Aorta (tissue), 5 donors: ENCODE results near the gene SEPTIN8. TPM values are rescaled to one million over a fixed set of nuclear protein-coding genes. Genes with fewer than 3 reads are reported as not detected.

ENCODE experiments used
- ATAC-seq: fragments of 200-7000 bp; cut with Tn5 transposase; one replicate; pipeline ENCODE4 v1.9.1; 2022; ENCODE audit warnings: moderate library complexity; ENCODE audit not compliant: low FRiP score
- DNase-seq, 2 donors: peaks; one replicate each; pipeline ENCODE4 v3.0.0-alpha.2; 2020
- H3K27ac ChIP-seq, 2 donors: one replicate each; pipeline ENCODE4 v1.5.1; 2013; ENCODE audit warnings: low read length in 2 of 2, mild to moderate bottlenecking in 2 of 2, moderate library complexity in 2 of 2, control low read depth in 1 of 2, inconsistent platforms in 1 of 2, low read depth in 1 of 2
- H3K27me3 ChIP-seq, 2 donors: one replicate each; pipeline ENCODE4 v1.6.1; 2013; ENCODE audit warnings: control low read depth in 1 of 2, low read length in 1 of 2, mild to moderate bottlenecking in 1 of 2, moderate library complexity in 1 of 2; ENCODE audit not compliant: insufficient read depth in 2 of 2, control insufficient read depth in 1 of 2
- H3K36me3 ChIP-seq, 2 donors: one replicate each; pipeline ENCODE4 v1.6.1; 2013; ENCODE audit warnings: control low read depth in 1 of 2, low read length in 1 of 2, mild to moderate bottlenecking in 1 of 2; ENCODE audit not compliant: insufficient read depth in 2 of 2, control insufficient read depth in 1 of 2
- H3K4me1 ChIP-seq, 2 donors: one replicate each; pipeline ENCODE4 v1.6.1; 2013; ENCODE audit warnings: low read length in 2 of 2, control low read depth in 1 of 2, mild to moderate bottlenecking in 1 of 2, moderate library complexity in 1 of 2; ENCODE audit not compliant: insufficient read depth in 2 of 2, control insufficient read depth in 1 of 2
- H3K4me3 ChIP-seq, 2 donors: one replicate each; pipeline ENCODE4 v1.5.1; 2013; ENCODE audit warnings: low read length in 2 of 2, control low read depth in 1 of 2, mild to moderate bottlenecking in 1 of 2
- H3K9me3 ChIP-seq: one replicate; pipeline ENCODE4 v1.6.1; 2013; ENCODE audit warnings: mild to moderate bottlenecking, low read length; ENCODE audit not compliant: control insufficient read depth
- WGBS, 2 donors: extraction: QIAGEN DNeasy Blood & Tissue Kit; methylation state at CpG; one replicate each; pipeline ENCODE4 v1.1.7; 2013; 5-methylcytosine and 5-hydroxymethylcytosine counted together
- intact Hi-C, 2 donors: fragments of 100-400 bp; cut with DNase I; formaldehyde crosslinking; loops; one replicate each; pipeline versions ENCODE4 v1.14.2 to v1.15.0; 2022
- polyA plus RNA-seq, 2 donors: library from polyadenylated mRNA; stranded (reverse); fragments of 200-250 nt; gene quantifications; one replicate each; pipeline ENCODE4 v1.2.3, GENCODE V29; 2013
- total RNA-seq, 2 donors: library from RNA; stranded (reverse); fragmentation: NEBNext Ultra II Directional; extraction: Animal tissue kit (Norgen Biotek cat#: 25700); gene quantifications; one replicate each; pipeline ENCODE4 v1.2.1, GENCODE V29; 2021
- donor health status: healthy with polysubstance abuse.
- donor health status: Bipolar disorder and iron deficiency.
- donor health status: DM: no; HTN: no; CAD: no.
- donor health status: DM: no; HTN: no; CAD: no.
- donor health status: DM: yes; HTN: yes; CAD: no.

SEPTIN8 gene
- total and polyA plus RNA-seq, 4 donors, result 48.6 to 103 (median 57.5) TPM

DNA sequence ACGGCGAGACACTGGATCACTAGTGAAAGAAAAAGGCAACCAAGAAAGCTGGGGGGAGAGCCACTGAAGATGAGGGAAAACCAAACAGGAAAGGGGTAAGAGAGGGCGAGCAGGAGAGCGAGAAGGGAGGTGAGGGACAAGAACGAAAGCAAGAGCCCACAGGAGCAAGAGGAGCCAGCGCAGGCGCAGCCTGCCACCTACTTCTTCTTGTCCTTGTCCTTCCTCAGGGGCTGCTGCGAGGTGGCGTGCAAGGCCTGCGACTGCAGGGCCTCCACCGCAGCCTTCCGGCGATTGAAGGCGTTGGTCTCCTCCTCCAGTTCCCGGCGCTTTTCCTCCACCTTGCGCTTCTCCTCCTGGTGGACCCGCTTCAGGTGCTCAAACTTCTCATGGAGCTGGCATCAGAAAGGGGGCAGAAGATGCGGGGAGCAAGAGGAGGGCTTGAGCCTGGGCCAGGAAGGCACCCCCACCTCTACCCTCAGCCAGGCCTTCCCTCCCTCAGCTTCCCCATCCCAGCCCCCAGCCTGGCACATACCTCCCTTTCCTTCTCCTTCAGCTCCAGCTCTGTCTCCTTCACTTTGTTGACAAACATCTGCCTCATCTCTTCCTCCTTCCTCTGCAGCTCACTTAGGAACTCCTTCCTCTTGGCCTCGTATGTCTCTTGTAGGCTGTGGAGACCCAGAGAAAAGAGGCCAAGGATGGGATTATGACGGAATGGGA lies 16.3 kb downstream of the SEPTIN8 start:
- no peak for ATAC-seq
- H3K4me3 ChIP-seq, result no peak overlapping the region
- H3K36me3 ChIP-seq, result peaks cover 0 to 8% of the 10 kb centered on the region in 2 donors
- H3K9me3 ChIP-seq, result no peaks in the 10 kb centered on the region
- no peak overlapping the region for H3K27ac ChIP-seq
- H3K4me1 ChIP-seq, result no peaks in the 10 kb centered on the region
- 93 to 95% methylated on average over 21 of the region's 21 CpGs for WGBS, 2 donors
- no peak for DNase-seq
- intact Hi-C loops, result no loop called here
- no peaks in the 10 kb centered on the region for H3K27me3 ChIP-seq

DNA sequence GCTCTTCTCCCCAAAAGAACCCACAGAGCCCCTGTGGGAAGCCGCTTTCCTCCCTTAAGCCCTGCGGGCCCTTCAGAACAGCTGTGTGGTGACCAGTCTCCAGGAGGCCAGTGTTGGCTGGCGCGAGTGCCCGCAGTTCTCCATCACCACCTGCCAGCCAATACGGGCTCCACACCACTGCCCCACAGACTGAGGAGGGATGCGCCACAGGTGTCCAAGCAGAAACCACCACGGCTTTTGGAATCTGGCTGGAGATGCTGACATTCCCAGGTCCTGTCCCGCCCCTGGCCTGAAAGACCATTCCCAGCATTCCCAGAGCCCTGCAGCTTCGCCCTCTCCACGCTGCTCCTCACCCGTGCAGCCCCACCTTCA lies 17.0 kb downstream of the SEPTIN8 start:
- Histone ChIP-seq H3K9me3 (no peaks in the 10 kb centered on the region), H3K4me3 (no peak overlapping the region), H3K36me3 (peaks cover 0 to 8% of the 10 kb centered on the region in 2 donors), H3K27ac (no peak overlapping the region), H3K4me1 (no peaks in the 10 kb centered on the region), H3K27me3 (no peaks in the 10 kb centered on the region)
- ATAC-seq (no peak), DNase-seq (peak in 1 of 2 donors; percentile 35)
- WGBS, 2 donors, result 92 to 93% methylated on average over 12 of the region's 12 CpGs
- intact Hi-C loops, result no loop called here

DNA sequence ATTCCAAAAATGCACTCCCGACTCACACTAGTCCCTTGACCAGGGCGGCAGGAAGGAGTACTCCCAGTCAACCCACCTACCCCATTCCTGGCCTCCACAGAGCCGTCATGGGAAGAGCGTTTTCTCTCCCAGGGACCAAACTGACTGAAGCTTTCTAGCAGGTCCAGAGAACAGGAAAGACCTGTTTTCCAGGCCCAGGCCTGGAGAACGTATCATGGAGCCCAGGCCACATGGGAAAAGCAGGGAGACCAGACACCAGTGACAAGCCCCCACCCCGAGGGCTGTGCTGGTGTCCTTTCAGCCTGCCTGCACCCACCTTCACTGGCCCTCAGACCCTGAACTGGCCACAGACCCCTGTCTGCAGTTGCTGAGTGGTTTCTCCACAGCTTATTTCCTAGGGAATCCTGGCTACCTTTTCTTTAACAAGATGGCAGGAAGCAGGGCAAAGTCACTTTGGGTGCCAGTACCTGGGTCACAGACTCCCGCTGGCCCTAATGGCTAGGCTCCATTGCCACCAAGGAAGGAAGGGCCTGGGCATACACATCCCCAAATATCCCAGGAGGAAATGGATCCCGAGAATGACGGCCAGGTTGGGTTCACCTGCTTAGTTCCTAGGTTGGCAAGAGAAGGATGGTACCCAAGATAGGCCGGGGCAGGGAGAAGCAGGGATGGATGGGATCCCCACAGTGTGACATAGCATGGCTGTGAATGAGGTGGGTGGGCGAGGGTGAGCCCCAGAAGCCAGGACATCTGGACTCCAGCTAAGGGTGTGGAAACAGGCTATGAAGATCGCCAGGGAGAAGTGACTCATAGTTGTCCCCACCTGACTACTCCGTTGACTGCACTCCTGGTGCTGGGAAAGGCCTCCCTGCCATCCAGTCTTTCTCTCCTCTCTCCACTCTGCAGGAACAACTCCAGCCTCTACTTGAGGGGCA lies 17.7 kb downstream of the SEPTIN8 start:
- 87 to 90% methylated on average over 13 of the region's 13 CpGs for WGBS, 2 donors
- DNase-seq (no peak), ATAC-seq (no peak)
- H3K9me3 ChIP-seq, result no peaks in the 10 kb centered on the region
- H3K4me3 ChIP-seq, result no peak overlapping the region
- peaks cover 0 to 6% of the 10 kb centered on the region in 2 donors for H3K36me3 ChIP-seq
- no peak overlapping the region for H3K27ac ChIP-seq
- intact Hi-C loops, result no loop called here
- no peaks in the 10 kb centered on the region for H3K27me3 ChIP-seq
- H3K4me1 ChIP-seq, result no peaks in the 10 kb centered on the region

DNA sequence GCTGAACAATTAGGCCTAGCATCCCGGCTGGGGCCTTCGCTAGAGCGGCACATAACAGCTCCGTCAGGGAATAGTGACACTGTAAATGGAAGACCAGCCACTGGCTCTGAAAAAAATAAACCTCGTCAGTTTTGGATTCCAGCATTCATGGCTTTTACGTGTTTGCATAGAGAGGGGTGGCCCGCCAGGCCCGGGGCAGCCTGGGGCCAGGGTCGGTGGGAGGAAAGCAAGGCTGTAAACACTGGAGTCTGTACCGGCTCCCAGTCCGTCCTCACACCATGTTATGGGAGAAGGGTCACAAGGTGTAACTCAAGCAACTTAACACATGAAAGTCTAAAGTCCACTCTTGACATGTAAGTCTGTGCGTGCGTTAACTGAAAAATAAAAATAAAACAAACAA lies 18.6 kb downstream of the SEPTIN8 start:
- H3K4me1 ChIP-seq, result no peaks in the 10 kb centered on the region
- intact Hi-C loops, result no loop called here
- no peak for DNase-seq
- no peaks in the 10 kb centered on the region for H3K27me3 ChIP-seq
- 84 to 86% methylated on average over 13 of the region's 13 CpGs for WGBS, 2 donors
- H3K36me3 ChIP-seq, result peaks cover 0 to 3% of the 10 kb centered on the region in 2 donors
- H3K4me3 ChIP-seq, result no peak overlapping the region
- no peak for ATAC-seq
- no peaks in the 10 kb centered on the region for H3K9me3 ChIP-seq
- H3K27ac ChIP-seq, result no peak overlapping the region

DNA sequence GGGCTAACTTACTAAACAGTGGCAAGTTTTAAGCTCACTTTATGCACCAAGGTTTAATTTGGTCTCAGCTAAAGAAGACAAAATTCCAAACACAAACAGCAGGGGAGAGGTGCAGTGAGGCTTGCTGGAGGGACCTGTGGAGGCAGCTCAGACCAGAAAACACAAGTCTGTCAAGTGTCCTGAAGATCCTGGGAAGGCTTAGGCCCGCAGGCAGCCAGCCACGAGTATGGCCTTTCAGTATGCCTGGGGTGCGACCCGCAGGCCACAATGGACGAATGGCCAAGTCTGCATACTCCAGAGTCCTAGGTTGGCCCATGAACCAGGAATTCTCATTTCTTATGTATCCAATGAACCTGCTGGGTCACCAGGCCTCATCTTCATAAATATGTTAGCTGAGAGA lies 20.5 kb downstream of the SEPTIN8 start:
- Histone ChIP-seq H3K9me3 (no peaks in the 10 kb centered on the region), H3K4me3 (no peak overlapping the region), H3K4me1 (no peaks in the 10 kb centered on the region), H3K27ac (no peak overlapping the region), H3K36me3 (peaks cover 0 to 2% of the 10 kb centered on the region in 2 donors), H3K27me3 (no peaks in the 10 kb centered on the region)
- intact Hi-C loops, result no loop called here
- ATAC-seq (no peak), DNase-seq (no peak)
- 82 to 87% methylated on average over 5 of the region's 5 CpGs for WGBS, 2 donors

DNA sequence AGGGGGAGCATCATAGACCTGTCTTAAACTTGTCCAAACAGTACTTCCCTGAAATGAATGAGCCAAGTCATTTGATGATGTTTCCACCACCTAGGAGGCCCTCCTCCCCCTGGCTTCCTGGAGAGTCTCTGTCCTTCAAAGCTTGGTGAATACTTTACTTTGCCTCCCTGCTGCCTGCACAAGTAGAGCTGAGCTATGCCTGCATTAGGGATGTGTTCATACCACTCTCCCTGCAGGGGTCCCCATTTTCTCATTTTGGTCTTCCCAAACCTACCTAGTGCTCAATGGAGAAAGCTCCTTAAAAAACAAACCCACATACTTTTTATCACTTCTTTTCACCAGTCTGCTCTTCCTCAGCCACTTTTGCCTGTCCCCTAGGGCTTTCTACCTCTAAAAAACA lies 22.1 kb downstream of the SEPTIN8 start:
- H3K4me3 ChIP-seq, result no peak overlapping the region
- H3K4me1 ChIP-seq, result no peaks in the 10 kb centered on the region
- DNase-seq, result no peak
- no peaks in the 10 kb centered on the region for H3K9me3 ChIP-seq
- no peaks in the 10 kb centered on the region for H3K27me3 ChIP-seq
- no peak overlapping the region for H3K27ac ChIP-seq
- intact Hi-C loops, result loop anchor here (2.0 to 5.0 kb wide), 2 partner anchors 66 to 67 kb away; no protein-coding TSS in a partner anchor
- no peak for ATAC-seq
- no peaks in the 10 kb centered on the region for H3K36me3 ChIP-seq

DNA sequence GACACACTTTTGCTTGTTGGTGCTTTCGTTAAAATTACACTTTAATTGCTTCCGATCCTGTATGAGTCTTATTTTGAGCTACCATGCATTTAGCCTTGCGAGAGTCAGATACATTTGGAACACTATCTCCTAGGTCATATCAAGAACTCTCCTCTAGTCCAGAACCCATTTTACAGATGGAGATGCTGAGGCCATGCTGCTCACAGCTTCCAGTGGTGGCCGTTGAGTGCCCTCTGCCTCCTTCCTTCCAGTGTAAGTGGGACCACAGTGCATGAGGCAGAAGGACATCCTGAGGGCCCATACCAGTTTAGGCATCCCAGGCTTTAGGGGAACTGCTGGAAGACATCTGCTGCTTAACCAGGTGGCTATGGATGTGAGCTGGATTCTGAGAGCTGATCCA lies 22.9 kb downstream of the SEPTIN8 start:
- H3K9me3 ChIP-seq, result no peaks in the 10 kb centered on the region
- no peak for DNase-seq
- no peaks in the 10 kb centered on the region for H3K27me3 ChIP-seq
- intact Hi-C loops, result loop anchor here (2.0 to 5.0 kb wide), 2 partner anchors 67 to 68 kb away; no protein-coding TSS in a partner anchor
- no peak overlapping the region for H3K27ac ChIP-seq
- H3K4me3 ChIP-seq, result no peak overlapping the region
- no peak for ATAC-seq
- WGBS, 2 donors, result 93% methylated on average over 4 of the region's 4 CpGs
- no peaks in the 10 kb centered on the region for H3K4me1 ChIP-seq
- H3K36me3 ChIP-seq, result no peaks in the 10 kb centered on the region

DNA sequence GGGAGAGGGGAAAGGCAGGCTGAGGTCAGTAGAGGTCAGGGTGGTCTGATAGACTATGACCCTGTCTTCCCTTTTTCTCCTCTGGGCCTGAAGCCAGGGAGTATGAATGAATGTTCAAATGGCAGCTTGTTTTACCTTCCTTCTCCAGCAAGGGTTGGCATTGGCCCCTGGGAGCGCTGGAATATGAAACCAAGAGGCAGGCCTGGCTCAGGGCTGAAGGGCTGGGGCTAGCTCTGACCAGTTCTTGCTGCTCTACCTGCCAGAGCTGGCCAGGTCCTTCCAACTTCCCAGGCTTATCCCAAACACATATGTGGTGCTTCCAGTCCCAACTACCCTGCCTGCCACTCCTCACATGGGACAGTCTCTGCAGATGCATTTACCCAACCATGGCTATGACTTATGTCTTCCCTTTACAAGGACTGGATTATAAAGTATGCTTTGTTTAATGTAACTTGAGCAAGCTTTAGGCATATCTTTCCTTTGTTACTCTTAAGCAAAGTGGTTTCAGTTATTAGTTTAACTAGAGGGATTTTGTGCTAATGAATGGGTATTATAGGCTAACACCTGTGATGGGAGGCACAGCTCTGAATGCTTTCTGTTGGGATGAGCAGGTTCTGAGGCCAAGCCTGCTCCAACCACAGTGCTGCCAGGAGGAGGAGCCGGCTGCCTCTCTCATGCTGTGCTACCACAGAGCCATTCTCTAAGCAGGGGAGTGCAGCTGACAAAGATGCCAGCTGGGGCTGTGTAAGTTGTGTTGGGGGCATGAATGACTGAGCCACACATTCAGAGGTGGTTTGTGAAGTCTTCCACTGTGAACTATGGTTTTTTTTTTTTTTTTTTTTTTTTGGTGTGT lies 23.7 kb downstream of the SEPTIN8 start:
- no peak for DNase-seq
- H3K4me1 ChIP-seq, result no peaks in the 10 kb centered on the region
- no peaks in the 10 kb centered on the region for H3K36me3 ChIP-seq
- H3K27ac ChIP-seq, result no peak overlapping the region
- no peak for ATAC-seq
- no peaks in the 10 kb centered on the region for H3K27me3 ChIP-seq
- 41% methylated on average over 2 of the region's 2 CpGs for WGBS, 2 donors
- intact Hi-C loops, result loop anchor here in 1 of 2 donors (5.0 kb wide), 1 partner anchor 69 kb away; no protein-coding TSS in a partner anchor
- no peak overlapping the region for H3K4me3 ChIP-seq
- H3K9me3 ChIP-seq, result no peaks in the 10 kb centered on the region
